MM.1S (cell line): ENCODE measurements around the gene HGS.
A peak's percentile ranks its signal among the peaks of the same experiment; 100 is the strongest.

Source experiments
- DNase-seq: peaks from one replicate; pipeline ENCODE4 v3.0.0-alpha.2; 2015
- H2AFZ ChIP-seq: fragments of 300-600 bp; sonication (generic); 2 replicates; pipeline ENCODE4 v1.6.0; 2016; ENCODE audit warnings: antibody characterized with exemption, low read length
- H3F3A ChIP-seq: fragments of 300-600 bp; sonication (generic); 2 replicates; pipeline ENCODE4 v1.6.1; 2016; ENCODE audit warnings: mild to moderate bottlenecking, antibody characterized with exemption, low read length, moderate library complexity, mixed read lengths; ENCODE audit not compliant: insufficient read depth
- H3K27ac ChIP-seq: fragments of 300-600 bp; sonication (generic); 2 replicates; pipeline ENCODE4 v1.5.1; 2016; ENCODE audit warnings: mild to moderate bottlenecking, low read length
- H3K27me3 ChIP-seq: fragments of 300-600 bp; sonication (generic); replicated peaks from 2 replicates; pipeline ENCODE4 v1.6.0; 2016; ENCODE audit warnings: low read length; ENCODE audit not compliant: insufficient read depth
- H3K36me3 ChIP-seq: fragments of 300-600 bp; sonication (generic); replicated peaks from 2 replicates; pipeline ENCODE4 v1.6.1; 2016; ENCODE audit warnings: mild to moderate bottlenecking, low read length, mixed read lengths; ENCODE audit not compliant: insufficient read depth
- H3K4me1 ChIP-seq: fragments of 300-600 bp; sonication (generic); 2 replicates; pipeline ENCODE4 v1.6.1; 2016; ENCODE audit warnings: low read length, mixed read lengths
- H3K4me2 ChIP-seq: fragments of 300-600 bp; sonication (generic); 2 replicates; pipeline ENCODE4 v1.6.0; 2016; ENCODE audit warnings: low read depth, low read length
- H3K4me3 ChIP-seq: fragments of 300-600 bp; sonication (generic); 2 replicates; pipeline ENCODE4 v1.5.1; 2016; ENCODE audit warnings: low read length, mixed read lengths
- H3K79me2 ChIP-seq: fragments of 300-600 bp; sonication (generic); 2 replicates; pipeline ENCODE4 v1.6.1; 2016; ENCODE audit warnings: mixed run types, low read length, mixed read lengths
- H3K9ac ChIP-seq: fragments of 300-600 bp; sonication (generic); 2 replicates; pipeline ENCODE4 v1.6.1; 2016; ENCODE audit warnings: low read length, mixed read lengths
- H3K9me2 ChIP-seq: fragments of 300-600 bp; sonication (generic); replicated peaks from 2 replicates; pipeline ENCODE4 v1.6.1; 2016; ENCODE audit warnings: mild to moderate bottlenecking, low read length, mixed read lengths; ENCODE audit not compliant: insufficient read depth
- H3K9me3 ChIP-seq: fragments of 300-600 bp; sonication (generic); replicated peaks from 2 replicates; pipeline ENCODE4 v1.6.1; 2016; ENCODE audit warnings: mild to moderate bottlenecking, low read length, mixed read lengths; ENCODE audit not compliant: insufficient read depth
- H4K20me1 ChIP-seq: fragments of 300-600 bp; sonication (generic); 2 replicates; pipeline ENCODE4 v1.6.1; 2016; ENCODE audit warnings: mild to moderate bottlenecking, low read length, moderate library complexity, mixed read lengths; ENCODE audit not compliant: insufficient read depth
- CTCF ChIP-seq: fragments of 300-600 bp; sonication (generic); IDR thresholded peaks from 2 replicates; pipeline ENCODE4 v1.5.1; 2016; ENCODE audit warnings: antibody characterized with exemption, low read length, mixed read lengths
- EZH2 ChIP-seq: fragments of 300-600 bp; sonication (generic); optimal IDR thresholded peaks from 2 replicates; pipeline ENCODE3; 2017; ENCODE audit warnings: low read depth, mild to moderate bottlenecking, antibody characterized with exemption, low read length, mixed read lengths
- EZH2phosphoT487 ChIP-seq: fragments of 300-600 bp; sonication (generic); IDR thresholded peaks from 2 replicates; pipeline ENCODE4 v1.6.1; 2018; ENCODE audit warnings: antibody characterized with exemption, low read length

HGS gene

GRCh38 chr17:81702934-81703746 is 19.3 kb downstream of the HGS start, which contains the start of gene MRPL12:
Gene MRPL12 (plus strand): TSS chr17:81703367. CDS start chr17:81703502, 135 bp downstream.
- H3K36me3 ChIP-seq, result peaks cover 18% of the 10 kb centered on the region
- H3K27me3 ChIP-seq, result no peaks in the 10 kb centered on the region
- H3F3A ChIP-seq, result peaks cover 16% of the 10 kb centered on the region
- peak within 1 kb of the TSS; percentile 99 for H3K4me2 ChIP-seq
- no peaks in the 10 kb centered on the region; the same call in 1 of the 2 replicates for H4K20me1 ChIP-seq
- no peaks in the 10 kb centered on the region for H3K9me2 ChIP-seq
- TF ChIP-seq EZH2phosphoT487, result no peak
- TF ChIP-seq EZH2, result no peak
- TF ChIP-seq CTCF, result no peak
- DNase-seq, result peak; percentile 97
- peaks cover 15% of the 10 kb centered on the region for H3K4me1 ChIP-seq
- peak within 1 kb of the TSS; percentile 99 for H3K9ac ChIP-seq
- peaks cover 90% of the 10 kb centered on the region for H3K79me2 ChIP-seq
- no peaks in the 10 kb centered on the region for H3K9me3 ChIP-seq
- peak within 1 kb of the TSS; percentile 97 for H3K4me3 ChIP-seq
- H3K27ac ChIP-seq, result peak within 1 kb of the TSS; percentile 88; the same call in 1 of the 2 replicates
- peak within 1 kb of the TSS; percentile 33; the same call in 1 of the 2 replicates for H2AFZ ChIP-seq

GRCh38 chr17:81703747-81704654 is 20.2 kb downstream of the HGS start:
- TF ChIP-seq EZH2, result no peak
- no peak for TF ChIP-seq EZH2phosphoT487

GRCh38 chr17:81705518-81706231 is 21.9 kb downstream of the HGS start:
- Histone ChIP-seq H3K4me3 (no peak overlapping the region), H3K79me2 (peaks cover 70% of the 10 kb centered on the region), H3F3A (peaks cover 28% of the 10 kb centered on the region), H2AFZ (no peak overlapping the region), H3K9ac (no peak overlapping the region), H3K4me1 (peaks cover 16% of the 10 kb centered on the region), H3K36me3 (peaks cover 18% of the 10 kb centered on the region), H3K9me2 (no peaks in the 10 kb centered on the region), H3K27me3 (no peaks in the 10 kb centered on the region), H3K9me3 (no peaks in the 10 kb centered on the region), H3K4me2 (no peak overlapping the region), H3K27ac (no peak overlapping the region), H4K20me1 (no peaks in the 10 kb centered on the region; the same call in 1 of the 2 replicates)
- no peak for DNase-seq
- TF ChIP-seq EZH2 (no peak), EZH2phosphoT487 (no peak), CTCF (no peak)

More at GRCh38 chr17:81703747-81704654, 20.2 kb downstream of the HGS start:
- Histone ChIP-seq H3K79me2 (peaks cover 83% of the 10 kb centered on the region), H3K9me2 (no peaks in the 10 kb centered on the region), H3K4me3 (peak overlapping the region; percentile 97), H3K9ac (peak overlapping the region; percentile 99), H3K4me1 (peaks cover 15% of the 10 kb centered on the region), H3K27me3 (no peaks in the 10 kb centered on the region), H3K4me2 (peak overlapping the region; percentile 88), H3K9me3 (no peaks in the 10 kb centered on the region), H3K36me3 (peaks cover 18% of the 10 kb centered on the region), H4K20me1 (no peaks in the 10 kb centered on the region; the same call in 1 of the 2 replicates), H3K27ac (peak overlapping the region; percentile 88; the same call in 1 of the 2 replicates), H2AFZ (peak overlapping the region; percentile 15; the same call in 1 of the 2 replicates), H3F3A (peaks cover 24% of the 10 kb centered on the region)
- DNase-seq, result no peak
